Measurements from ENCODE around the gene SLC35F4. TPM values are rescaled to one million over a fixed set of nuclear protein-coding genes. Genes with fewer than 3 reads are reported as not detected.

The SLC35F4 gene
- total and polyA plus RNA-seq, 2 of the 8 experiments (the other 6 are each of a cell fraction or from before 2014, with no cell fraction given) = not detected

- TF ChIP-seq CBX8 (IDR thresholded peaks at IDR 0.05; ENCODE audit: borderline replicate concordance, low read depth, low read length) = no peak
Observed at GRCh38 chr14:57609192-57610075, 256.5 kb downstream of the SLC35F4 start (continued).
